ENCODE measurements around the gene RAPH1.

- TF ChIP-seq REST (IDR thresholded peaks at IDR 0.05; ENCODE audit: insufficient replicate concordance, low read depth): no peak
- TF ChIP-seq, protein P1, sequence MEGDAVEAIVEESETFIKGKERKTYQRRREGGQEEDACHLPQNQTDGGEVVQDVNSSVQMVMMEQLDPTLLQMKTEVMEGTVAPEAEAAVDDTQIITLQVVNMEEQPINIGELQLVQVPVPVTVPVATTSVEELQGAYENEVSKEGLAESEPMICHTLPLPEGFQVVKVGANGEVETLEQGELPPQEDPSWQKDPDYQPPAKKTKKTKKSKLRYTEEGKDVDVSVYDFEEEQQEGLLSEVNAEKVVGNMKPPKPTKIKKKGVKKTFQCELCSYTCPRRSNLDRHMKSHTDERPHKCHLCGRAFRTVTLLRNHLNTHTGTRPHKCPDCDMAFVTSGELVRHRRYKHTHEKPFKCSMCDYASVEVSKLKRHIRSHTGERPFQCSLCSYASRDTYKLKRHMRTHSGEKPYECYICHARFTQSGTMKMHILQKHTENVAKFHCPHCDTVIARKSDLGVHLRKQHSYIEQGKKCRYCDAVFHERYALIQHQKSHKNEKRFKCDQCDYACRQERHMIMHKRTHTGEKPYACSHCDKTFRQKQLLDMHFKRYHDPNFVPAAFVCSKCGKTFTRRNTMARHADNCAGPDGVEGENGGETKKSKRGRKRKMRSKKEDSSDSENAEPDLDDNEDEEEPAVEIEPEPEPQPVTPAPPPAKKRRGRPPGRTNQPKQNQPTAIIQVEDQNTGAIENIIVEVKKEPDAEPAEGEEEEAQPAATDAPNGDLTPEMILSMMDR (IDR thresholded peaks at IDR 0.05; ENCODE audit: insufficient read depth, low read length): no peak
- no peak for TF ChIP-seq GABPA (IDR thresholded peaks at IDR 0.05; ENCODE audit: low read depth)
Observed at GRCh38 chr2:203500951-203501350, 34.1 kb downstream of the RAPH1 start.

Data from HL-60 (cell line).